Stimulated activated CD4-positive, alpha-beta T cell treated with anti-CD3 and anti-CD28 coated beads, Interleukin-1b, Interleukin-23, amount 100 ng/mL, for 1 hour (primary cell): ENCODE data around the gene HRH2.
"Not testable (repeated sequence)": the region's sequence is repeated elsewhere in the genome, so short reads cannot be mapped to it uniquely, and the experiment has no call there.

Experiments
- DNase-seq, 2 donors: peaks; one replicate each; pipeline ENCODE4 v3.0.0-alpha.2; 2020; ENCODE audit warnings: low read depth in 2 of 2

The HRH2 gene

DNA sequence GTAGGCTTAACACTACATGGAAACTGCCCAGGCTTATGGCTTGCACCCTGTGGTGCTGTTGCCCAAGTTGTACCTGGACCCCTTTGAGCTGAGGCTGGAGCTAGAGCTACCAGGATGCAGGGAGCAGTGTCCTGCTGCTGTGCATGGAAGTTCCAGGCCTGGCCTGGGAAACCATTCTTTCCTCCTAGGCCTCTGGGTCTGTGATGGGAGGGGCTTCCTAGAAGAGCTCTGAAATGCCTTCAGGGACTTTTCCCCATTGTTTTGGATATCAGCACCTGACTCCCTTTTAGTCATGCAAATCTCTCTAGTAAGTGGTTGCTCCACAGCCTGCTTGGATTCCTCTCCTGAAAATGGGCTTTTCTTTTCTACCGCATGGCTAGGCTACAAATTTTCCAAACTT, 7.9 kb upstream of the HRH2 start:
- no peak for DNase-seq

DNA sequence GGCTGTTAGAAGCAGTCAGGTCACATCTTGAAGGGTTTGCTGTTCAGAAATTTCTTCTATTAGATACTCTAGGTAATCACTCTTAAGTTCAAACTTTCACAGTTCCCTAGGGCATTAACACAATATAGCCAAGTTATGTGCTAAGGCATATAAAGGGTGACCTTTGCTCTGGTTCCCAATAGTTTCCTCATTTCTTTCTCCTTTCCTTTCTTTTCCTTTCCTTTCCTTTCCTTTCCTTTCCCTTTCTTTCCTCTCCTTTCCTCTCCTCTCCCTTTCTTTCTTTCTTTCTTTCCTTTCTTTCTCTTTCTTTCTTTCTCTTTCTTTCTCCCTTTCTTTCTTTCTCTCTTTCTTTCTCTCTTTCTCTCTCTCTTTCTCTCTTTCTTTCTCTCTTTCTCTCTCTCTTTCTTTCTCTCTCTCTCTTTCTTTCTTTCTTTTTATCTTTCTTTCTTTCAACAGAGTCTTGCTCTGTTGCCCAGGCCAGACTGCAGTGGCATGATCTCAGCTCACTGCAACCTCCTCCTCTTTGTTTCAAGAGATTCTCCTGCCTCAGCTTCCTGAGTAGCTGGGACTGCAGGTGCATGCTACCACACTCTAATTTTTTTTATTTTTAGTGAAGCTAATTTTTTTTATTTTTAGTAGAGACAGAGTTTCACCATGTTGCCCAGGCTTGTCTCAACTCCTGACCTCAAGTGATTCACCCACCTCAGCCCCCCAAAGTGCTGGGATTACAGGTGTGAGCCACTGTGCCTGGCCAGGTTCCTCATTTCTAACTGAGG, 7.3 kb upstream of the HRH2 start:
- DNase-seq: not testable (repeated sequence)

DNA sequence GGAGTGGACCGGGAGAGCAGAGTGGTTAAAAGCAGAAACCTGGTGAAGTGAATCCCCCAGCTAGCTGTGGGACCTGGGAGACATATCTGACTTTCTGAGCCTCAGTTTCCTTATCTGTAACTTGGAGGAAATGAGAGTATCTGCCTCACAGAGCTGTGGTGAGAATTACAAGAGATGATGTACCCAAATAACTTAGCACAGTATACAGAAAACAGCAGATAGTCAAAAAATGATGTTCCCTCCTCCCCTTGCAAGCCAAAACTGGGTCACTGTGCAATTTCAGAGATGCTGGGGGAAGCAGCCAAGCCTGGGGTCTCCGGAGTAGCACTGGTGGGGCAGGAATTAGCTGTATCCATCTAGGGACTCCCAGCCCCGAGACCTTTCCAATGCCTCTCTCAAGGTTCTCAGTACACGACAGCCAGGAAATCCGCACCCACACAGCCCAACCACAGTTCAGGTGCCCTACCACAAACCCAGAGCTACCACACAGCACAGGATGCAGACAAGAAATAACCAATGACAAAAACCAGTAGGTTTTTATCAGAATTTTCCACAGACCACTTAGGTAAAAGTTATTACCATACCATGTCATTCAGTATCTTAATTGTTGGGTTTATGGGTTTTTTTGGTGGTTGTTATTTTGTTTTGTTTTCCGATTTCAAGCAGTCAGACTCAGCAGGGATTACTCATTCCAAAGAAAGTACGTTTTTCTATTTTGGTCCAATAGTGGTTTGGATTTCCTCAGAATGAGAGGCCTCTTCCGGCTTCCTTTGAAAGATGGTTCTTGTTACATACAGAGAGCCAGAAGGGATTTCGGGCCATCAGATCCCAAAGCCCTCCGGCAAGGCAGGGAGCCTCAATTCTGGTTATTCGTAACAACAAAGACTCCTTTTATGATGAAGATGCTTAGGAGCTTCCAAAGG, 4.9 kb upstream of the HRH2 start:
- peak; percentile 30 to 41 for DNase-seq

DNA sequence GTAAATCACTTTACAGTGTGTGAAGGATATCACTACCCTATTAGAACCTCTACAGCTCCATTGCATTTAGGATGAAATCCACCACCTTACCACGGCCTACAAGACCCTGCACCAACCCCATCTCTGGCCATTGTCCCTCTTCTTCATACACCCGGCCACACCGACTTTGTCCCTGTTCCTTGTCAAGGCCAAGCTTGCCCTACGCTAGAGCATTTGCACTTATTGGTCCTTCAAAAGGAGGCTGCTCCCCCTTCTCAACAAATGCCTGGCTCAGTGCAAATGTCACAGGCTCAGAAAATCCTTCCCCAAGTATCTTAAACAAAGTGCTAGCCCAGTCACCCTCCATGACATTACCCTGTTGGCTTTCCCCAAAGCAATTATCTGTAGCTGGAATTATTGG, 4.1 kb upstream of the HRH2 start:
- no peak for DNase-seq

DNA sequence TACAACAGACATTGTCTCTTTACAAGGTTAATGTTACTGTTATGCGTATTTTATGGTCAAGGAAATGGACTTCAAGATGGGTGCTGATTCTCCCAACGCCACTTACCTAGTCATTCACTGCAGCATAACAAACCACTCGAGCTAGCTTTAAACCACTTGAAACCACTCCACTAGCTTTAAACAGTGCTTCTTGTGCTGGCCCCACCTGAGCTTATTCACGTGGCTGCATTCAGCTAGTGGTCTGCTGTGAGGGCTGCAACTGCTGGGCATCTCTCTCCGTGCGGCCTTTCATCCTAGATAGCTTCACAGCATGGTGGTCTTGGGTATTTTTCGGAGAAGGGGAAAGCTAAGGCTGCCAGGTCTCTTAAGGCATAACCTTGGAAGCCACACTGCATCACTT, 3.5 kb upstream of the HRH2 start:
- DNase-seq: no peak

DNA sequence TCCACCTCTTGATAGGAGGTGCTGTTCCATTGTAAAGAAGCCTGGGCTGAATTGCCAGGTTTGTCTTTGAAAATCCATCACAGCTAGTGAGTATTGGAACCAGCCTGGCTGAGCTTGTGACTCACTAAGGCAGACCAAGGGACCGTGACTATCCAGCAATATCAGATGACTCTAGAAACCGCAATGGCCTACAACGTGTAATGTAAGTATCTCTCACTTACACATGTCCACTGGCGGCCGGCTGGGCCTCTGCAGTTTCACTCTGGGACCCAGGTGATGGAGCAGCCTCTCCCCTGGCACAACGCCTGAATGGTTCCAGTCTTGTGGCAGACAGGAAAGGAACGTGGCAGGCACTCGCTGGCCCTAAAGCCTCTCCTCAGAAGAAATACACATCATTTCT, 3.1 kb upstream of the HRH2 start:
- no peak for DNase-seq

DNA sequence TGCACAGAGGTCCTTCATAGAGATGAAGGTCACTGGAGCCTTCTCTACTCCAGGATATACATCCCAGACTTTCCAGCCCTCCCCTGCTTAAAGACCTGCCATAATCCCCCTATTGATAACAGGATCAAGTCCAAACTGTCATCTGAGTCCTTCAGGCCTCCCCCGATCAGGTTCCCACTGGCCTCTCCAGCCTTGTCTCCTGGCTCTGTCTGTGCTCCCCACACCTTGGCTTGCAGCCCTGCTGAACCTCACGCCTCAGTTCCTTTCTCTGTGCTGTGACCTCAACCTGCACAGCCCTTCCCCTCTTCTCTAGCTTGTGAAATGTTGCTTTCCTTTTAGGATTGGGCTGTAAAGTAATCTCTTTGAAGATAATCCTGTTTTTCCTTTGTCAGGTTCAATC, 2.5 kb upstream of the HRH2 start:
- no peak for DNase-seq

DNA sequence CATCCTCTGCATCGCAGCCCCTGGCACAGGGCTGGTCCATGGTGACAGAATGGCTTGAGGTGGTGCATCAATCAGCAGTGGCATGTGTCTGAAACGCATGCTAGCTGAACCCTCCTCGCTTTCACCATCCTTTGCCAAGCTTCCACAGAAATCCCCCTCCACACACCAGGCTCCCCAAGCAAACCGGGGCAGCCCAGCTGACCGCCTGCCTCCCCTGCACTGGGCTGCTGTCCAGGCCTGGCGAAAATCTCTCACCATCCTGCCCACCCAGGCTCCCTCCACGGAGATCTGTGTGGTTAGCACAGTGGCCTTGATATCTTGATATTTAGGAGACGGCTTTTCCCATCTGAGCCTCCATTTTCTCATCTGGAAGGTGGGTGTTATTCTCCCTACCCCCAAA, 905 bp upstream of the HRH2 start:
- DNase-seq: no peak

DNA sequence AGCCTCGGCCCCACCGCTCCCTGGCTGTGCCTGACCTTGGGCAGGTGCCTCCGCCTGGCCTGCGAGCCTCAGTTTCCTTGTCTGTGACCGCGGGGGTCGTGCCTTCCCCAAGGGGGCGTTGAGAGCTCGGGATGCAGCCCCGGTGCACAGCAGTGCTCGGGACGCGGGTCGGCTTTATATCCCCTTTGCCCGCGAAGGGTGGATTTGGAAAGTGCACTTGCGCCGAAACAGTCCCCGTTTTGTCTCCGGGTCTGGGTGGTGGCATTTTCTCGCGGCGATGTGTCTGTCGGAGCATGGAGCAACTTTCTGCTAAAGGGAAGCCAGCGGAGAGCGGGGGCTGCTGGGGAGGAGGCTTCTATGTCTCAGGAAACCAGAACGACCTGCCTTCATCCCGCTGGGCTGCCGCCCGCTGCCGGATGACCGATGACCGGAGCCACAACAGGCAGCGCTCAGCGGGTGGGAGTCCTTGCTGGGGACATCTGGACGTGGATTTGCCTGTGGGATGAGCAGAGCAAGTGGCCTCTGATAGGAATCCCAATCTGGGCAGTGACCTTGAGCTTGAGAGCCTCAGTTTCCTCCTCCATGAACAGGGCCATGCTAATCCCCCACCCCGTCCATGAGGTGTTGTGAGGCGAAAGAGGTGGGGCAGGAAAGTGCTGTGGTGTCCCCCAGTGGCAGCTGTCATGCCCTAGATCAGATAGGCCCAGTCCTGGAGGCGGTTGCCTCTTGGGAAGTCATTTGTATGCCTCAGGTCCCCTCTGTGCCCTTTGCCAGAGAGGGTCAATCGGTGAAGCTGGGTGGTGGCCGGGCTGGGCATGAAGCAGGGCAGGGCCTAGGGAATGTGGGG, 651 bp downstream of the HRH2 start:
- no peak for DNase-seq

DNA sequence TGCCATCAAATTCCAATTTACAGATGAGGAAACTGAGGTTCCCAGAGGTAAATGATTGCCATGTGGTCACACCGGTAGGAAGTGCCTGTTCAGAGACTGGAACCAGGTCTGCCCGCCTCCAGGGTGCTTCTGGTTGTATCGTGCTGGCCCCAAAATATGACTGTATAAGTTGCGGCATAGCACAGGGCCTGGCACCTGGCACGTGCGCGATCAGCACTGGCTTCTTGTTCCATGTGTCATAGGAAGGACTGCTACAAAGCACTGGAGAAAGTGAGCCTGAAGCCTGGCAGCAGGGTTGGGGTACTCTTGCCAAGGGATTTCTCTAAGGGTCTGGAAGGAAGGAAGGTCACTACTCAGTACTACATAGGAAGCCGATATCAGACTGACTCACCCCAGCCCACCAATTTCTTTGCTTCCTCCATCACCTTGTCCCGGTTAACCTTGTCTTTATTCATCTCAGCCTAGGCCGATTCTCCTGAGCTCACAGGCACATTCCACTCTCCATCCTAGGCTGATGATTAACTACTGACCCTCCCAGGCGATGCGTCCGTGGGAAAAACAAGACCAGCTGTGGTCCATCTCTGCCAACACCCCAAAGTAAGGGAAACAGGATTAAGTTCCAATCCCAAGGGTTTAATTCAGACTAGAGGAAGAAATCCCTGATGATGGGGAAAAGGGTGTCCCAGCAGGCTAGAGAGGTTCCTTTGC, 1.8 kb downstream of the HRH2 start:
- DNase-seq: no peak

DNA sequence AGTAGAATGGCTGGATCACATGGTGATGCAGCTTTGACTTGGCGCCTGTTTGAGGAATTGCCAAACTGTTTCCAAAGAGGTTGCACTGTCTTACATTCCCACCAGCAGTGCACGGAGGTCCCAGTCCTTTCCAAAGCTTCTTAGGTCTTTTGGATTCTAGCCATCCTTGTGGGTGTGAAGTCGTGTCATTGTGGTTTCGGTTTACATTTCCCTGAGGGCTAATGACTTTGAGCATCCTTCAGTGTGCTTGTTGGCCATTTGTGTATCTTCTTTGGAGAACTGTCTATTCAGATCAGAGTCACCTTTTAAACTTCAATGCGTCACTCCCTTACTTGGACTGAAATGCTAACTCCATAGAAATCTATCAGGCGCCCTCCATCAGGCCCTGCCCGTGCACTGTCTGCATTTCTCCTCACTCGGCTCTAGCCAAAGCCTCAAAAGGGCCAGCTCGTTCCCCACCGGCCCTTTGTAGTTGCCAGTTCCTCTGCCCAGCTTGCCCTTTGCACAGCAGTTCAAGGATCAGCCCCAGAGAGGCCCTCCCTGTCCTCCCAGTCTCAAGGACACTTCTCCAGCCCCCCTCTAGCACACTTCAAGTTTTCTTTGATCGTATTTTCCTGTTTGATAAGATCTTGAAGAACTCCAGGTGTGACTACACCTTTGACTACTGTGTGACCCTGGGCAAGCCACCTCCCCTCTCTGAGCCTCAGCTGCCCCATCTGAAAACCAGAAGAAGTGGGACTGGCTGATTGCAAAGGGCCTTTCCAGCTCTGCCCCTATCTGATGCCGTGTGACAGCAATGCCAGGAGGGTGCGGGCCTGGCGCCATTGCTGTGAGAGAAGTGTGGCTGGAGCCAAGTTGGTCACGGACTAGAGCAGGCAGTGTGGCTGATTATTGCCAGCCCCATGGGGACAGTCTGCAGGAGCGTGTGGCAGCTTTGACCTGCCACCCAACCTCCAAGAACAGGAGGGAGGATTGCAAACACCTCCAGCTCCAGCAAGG, 5.6 kb downstream of the HRH2 start:
- DNase-seq: no peak

DNA sequence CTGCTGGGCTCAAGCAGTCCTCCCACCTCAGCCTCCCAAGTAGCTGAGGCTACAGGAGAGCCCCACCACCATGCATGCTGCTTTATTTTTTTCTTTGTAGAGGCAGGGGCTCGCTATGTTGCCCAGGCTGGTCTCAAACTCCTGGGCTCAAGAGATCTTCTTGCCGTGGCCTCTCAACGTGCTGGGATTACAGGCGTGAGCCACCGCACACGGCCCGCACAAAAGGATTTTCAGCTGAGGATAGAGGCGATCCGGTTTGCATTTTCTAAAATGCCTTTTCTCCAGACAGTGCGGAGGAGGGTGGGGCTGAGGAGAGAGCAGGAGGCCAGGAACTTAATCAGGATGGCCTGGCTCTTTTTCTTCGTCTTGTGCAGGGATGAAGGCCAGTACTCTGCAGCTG, 6.9 kb downstream of the HRH2 start:
- DNase-seq: no peak

DNA sequence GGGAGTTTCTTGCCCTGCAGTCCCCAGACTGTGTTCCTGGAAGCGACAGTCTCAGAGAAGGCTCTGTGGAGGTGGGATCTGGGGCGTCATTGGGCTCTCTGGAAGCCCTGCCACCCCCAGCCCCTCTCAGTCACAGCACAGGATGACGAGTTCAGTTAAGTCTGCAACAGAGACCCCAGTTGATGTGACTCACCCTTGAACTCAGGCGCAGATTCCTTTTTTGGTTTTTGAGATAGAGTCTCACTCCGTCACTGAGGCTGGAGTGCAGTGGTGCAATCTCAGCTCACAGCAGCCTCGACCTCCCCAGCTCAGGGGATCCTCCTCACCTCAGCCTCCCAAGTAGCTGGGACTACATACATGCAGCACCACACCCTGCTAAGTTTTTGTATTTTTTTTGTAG, 8.3 kb downstream of the HRH2 start:
- no peak for DNase-seq

DNA sequence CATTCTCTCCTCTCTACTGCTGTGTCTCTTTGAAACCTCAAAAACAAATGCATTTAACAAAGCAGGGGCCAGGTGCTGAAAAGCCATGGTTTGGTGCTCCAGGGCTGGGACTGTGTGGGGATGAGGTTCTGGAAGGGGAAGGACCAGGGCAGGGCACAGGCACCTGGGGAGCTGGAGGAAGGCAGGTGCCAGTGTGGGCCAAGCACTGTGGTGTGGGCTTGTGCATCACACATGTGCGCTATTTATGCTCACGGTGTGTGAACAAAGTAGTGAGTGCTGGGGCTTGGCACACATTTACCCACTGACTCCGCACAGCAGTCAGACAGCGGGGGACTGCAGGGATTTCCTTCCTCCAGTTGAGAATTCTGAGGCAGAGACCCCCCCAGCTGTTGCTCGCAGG, 10.1 kb downstream of the HRH2 start:
- no peak for DNase-seq

DNA sequence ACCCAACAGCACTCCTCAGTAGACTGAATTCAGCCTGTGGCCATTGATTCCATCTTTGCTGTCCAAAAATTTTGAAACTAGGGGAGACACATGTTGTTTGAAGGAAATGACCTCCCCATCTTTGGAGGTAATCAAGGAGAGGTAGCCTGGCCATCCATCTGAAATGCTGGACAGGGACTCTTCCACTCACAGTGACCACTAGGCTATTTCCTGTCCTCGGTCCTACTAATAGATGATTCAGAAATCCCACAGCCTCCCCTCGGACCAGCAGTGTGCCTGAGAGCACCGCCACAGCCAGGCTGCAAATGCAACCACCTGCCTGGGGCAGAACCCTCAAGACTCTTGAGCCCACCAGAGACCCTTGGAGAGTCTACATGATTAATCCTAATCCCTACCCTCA, 12.5 kb downstream of the HRH2 start:
- no peak for DNase-seq

DNA sequence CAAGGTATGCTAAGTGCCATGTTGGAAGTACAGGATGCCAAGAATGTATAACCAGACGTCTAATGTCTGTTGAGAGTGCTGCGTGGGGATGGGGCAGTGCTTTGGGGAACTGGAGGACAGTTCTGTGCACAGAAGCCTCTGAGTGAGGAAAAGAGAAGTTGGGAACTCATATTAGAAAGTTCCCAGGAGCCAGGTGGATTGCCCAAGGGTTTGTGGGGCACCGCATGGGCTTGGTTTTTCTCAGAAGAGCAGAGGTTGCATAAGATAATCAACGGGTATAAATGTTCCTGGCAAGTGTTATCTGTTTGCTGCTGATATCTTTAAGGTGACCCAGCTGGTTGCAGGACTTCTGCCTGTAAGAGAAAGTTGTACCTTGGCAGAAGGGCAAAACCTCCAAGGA, 13.1 kb downstream of the HRH2 start:
- DNase-seq: no peak

DNA sequence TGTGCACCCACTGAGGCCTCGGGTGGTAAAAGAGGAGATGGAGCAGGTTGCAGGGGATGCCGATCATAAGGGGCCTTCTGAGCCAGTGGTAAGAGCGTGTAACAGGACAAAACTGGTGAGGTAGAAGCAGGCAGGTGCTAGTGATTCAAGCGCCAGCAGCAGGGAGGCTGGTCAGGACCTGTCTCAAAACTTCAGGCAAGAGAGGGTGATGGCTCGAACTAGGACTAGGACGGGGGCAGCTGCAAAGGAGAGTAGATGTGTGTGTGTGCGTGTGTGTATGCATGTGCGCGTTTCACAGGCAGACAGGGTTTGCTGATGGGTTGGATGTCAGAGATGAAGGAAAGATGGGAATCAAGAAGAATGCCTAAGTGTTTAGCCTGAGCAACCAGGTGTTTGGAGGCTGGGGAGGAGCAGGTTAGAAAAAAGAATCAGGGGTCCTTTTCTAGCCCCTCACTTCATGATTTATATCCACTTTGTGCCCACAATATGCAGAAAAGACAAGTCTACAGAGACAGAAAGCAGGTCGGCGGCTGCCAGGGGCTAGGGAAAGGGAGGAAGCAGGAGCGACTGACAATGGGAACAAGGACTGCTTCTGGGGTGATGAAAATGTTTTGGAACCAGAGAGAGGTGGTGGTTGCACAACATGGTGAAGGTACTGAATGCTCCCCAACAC, 15.2 kb downstream of the HRH2 start:
- DNase-seq: no peak

DNA sequence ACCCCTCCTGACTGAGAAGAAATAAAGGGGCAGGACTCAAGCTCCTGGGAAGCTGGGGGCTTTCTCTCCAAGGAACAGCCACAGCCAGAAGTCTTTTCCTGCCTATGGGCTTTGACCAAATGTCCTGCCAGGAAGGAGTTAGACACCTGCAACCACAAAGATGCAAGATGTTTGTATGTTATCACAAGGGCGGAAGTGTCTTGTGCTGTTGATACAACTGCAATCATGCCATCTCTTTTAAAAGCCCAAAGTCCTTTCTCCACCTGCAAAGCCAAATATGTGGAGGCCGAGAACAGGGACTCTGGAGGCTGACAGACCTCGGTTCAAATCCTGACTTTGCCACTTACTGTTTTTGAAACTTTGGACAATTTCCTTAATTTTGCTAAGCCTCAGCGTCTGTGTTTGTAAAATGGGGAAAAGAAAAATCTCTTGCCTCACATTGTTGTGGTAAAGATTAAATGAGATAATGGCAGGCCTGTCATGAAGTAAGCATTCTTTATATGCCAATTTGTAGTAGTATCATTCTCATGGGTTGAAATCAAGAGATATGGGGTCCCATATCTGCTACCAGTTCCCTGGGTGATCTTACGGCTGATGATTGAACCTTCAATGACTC, 17.0 kb downstream of the HRH2 start:
- no peak for DNase-seq

DNA sequence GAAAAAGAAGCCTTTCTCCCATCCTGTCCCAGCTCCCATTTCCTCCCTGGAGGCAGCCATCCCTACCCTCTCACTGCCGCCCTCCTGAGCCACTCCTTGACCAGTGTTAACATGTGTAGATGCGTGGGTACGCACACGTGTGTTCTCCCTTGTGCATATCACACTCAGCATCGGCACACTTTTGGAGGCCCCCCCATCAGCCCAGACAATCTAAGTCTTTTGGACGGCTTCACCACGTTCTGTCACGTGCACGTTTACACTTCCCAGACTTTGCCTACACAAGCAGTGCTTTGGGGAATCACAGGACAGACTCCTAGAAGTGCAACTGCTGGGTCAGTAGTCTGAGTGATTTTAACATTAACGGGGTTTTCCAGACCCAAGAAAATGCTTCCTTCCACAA, 18.0 kb downstream of the HRH2 start:
- DNase-seq: no peak
